ENCODE data around the gene MRPL27.
A peak's percentile ranks its signal among the peaks of the same experiment; 100 is the strongest.

MRPL27 gene

DNA sequence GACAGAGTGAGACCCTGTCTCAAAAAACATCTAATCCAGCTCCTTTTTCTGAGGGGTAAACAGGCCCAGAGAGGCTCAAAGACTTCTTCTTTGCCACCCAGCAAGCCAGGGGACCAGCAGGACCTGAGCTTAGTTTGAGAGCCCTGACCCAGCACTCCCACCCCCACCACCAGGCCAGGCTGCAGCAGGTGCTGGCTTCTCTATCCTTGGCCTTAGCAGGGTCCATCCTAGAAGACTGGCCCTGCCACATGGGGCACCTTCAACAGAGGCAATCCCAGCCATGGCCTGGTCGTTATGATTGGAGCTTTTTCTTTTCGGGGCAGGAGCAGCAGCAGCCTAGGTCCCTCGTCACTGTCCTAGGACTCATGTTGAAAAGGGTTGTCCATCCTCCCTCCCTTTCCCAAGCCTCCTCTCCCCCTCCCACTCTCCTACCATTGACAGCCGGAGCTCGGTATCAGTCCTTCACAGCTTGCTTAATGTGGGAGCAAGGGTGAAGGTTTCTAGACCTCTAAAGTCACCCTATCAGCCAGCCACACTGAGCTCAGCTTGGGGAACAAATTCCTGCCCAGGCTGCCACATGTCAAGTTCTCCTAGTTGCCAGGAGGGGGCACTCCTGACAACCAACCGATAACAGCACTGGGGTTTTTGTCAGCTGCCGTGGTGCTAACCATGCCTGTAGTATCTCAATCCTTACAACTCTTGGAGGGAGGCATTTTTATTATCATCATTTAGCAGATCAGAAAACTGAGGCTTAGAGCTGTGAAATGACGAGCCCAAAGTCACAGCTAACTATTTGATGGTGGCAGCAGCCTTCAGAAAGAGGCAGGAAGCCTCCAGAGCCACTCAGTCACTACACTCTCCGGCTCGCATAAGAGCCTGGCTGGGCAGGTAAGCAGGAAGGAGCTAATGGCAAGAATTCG, 11.2 kb downstream of the MRPL27 start:
- H3K4me3 ChIP-seq (ENCODE audit: control insufficient read depth, low read depth, low read length): no peak overlapping the region
- TF ChIP-seq CTCF (IDR thresholded peaks at IDR 0.05; ENCODE audit: control insufficient read depth, insufficient read depth, low read depth, low read length, missing control alignments): peak; percentile 76
- peak; percentile 28 for DNase-seq (ENCODE audit: low read depth)

GRCh38 chr17:50360486-50361115, 12.4 kb downstream of the MRPL27 start:
- no peak for TF ChIP-seq CTCF (IDR thresholded peaks at IDR 0.05; ENCODE audit: control insufficient read depth, insufficient read depth, low read depth, low read length, missing control alignments)
- H3K4me3 ChIP-seq (ENCODE audit: control insufficient read depth, low read depth, low read length): no peak overlapping the region
- no peak for DNase-seq (ENCODE audit: low read depth)

DNA sequence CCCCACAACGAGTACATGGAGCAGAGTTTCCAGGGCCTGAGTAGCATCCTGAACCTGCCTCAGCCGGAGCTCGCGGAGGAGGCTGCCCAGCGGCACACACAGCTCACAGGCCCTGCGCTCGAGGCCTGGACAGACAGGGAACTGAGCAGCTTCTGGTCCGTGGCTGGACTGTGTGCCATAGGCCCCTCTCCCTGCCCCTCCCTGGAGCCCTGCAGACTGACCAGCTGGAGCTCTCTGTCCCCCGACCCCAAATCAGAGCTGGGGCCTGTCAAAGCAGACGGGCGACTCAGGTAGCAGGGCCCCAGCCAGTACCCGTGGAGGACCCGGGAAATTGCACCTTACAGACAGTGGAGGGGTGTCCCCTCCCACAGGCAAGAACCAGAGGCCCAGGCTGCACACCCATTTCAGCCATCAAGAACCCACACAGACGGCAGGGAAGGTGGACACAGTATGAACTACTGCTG, 13.0 kb downstream of the MRPL27 start:
- TF ChIP-seq CTCF (IDR thresholded peaks at IDR 0.05; ENCODE audit: control insufficient read depth, insufficient read depth, low read depth, low read length, missing control alignments): no peak
- no peak for DNase-seq (ENCODE audit: low read depth)
- no peak overlapping the region for H3K4me3 ChIP-seq (ENCODE audit: control insufficient read depth, low read depth, low read length)

DNA sequence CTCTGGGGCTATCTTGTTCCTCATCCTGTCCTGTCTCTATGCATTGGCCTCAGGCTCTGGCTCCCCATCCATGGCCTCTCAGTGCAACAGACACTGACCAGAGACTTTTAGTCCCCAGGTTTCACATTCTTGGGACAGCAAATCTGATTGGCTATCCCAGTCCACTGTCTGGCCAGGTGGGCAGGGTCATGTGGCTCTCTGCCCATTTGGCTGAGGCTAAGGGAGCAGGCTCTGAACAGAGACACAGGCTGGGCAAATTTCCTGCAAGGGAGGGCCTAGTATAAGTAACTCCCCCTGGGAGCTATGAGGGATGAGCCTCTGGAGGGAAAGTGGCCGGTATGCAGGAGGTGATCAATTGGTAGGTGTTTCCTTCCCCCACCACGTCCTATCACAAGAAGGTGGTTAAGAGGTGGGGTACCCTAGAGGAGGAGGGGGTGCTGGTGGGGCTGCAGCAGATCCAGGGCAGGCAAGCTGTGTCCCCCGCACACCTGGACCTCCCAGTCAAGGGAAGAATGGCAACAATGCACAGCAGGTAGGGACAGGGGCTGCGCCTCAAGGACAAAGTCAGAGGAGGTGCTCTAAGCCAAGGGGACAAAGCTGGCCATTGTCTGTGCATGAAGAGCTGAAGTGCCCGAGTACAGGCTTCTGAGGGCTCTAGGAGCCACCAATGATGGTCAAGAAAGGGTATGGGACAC, 13.8 kb downstream of the MRPL27 start:
- DNase-seq (ENCODE audit: low read depth): no peak
- no peak for TF ChIP-seq CTCF (IDR thresholded peaks at IDR 0.05; ENCODE audit: control insufficient read depth, insufficient read depth, low read depth, low read length, missing control alignments)
- H3K4me3 ChIP-seq (ENCODE audit: control insufficient read depth, low read depth, low read length): no peak overlapping the region

- no peak for TF ChIP-seq CTCF (IDR thresholded peaks at IDR 0.05; ENCODE audit: control insufficient read depth, insufficient read depth, low read depth, low read length, missing control alignments)
Measured at GRCh38 chr17:50358177-50358576, 14.8 kb downstream of the MRPL27 start.

DNA sequence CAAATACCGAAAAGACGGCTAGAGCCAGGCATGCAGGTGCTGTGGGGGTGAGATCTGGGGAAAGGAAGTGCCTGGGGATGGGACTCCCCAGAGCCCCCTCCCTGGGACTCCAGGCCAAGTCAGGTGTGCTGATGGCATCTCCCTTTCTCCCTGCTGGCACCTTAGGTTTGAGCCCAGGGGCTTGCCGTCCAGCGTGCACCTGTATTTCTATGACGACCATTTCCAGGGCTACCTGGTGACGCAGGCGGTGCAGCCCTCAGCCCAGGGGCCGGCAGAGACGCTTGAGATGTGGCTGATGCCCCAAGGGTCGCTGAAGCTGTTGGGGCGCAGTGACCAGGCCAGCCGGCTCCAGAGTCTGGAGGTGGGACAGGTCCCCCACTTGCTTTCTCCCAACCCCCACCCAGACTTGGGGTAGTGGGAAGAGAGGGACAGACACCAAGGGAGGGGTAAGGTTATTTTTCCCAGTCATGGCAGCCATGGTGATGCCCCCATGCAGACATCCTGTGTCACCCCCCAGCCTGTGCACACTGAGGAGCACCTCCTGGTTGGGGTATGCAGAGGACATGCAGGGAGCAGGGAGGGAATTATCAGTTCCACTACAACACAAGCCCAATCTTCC, 16.0 kb downstream of the MRPL27 start:
- no peak for TF ChIP-seq CTCF (IDR thresholded peaks at IDR 0.05; ENCODE audit: control insufficient read depth, insufficient read depth, low read depth, low read length, missing control alignments)
- DNase-seq (ENCODE audit: low read depth): no peak
- H3K4me3 ChIP-seq (ENCODE audit: control insufficient read depth, low read depth, low read length): no peak overlapping the region

More at GRCh38 chr17:50358177-50358576, 14.8 kb downstream of the MRPL27 start:
- no peak overlapping the region for H3K4me3 ChIP-seq (ENCODE audit: control insufficient read depth, low read depth, low read length)
- DNase-seq (ENCODE audit: low read depth): no peak

Measured in AG09309 (cell line).